Medulla oblongata (tissue), 1 donor: ENCODE data around the gene IL13RA2.

ENCODE experiments used
- DNase-seq: peaks from one replicate; pipeline ENCODE4 v3.0.0-alpha.2; 2015; ENCODE audit errors: extremely low spot score

Gene IL13RA2

DNA sequence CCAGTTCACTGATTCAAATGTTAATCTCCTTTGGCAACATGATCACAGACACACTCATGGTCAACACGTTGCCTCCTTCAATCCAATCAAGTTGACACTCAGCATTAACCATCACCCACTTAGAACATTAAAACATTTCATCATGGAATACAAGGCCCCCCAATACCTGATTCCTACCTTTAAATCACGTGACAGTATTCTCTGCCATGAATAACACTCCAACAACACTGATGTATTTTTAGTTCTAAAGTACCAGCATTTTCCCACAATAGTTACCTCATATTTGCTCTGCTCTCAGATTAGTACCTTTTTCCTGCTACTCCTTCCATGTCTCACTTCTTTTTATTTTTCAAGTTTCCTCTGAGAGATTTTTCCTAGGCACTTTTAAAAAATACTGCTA is 19.6 kb downstream of the IL13RA2 start:
- no peak for DNase-seq

DNA sequence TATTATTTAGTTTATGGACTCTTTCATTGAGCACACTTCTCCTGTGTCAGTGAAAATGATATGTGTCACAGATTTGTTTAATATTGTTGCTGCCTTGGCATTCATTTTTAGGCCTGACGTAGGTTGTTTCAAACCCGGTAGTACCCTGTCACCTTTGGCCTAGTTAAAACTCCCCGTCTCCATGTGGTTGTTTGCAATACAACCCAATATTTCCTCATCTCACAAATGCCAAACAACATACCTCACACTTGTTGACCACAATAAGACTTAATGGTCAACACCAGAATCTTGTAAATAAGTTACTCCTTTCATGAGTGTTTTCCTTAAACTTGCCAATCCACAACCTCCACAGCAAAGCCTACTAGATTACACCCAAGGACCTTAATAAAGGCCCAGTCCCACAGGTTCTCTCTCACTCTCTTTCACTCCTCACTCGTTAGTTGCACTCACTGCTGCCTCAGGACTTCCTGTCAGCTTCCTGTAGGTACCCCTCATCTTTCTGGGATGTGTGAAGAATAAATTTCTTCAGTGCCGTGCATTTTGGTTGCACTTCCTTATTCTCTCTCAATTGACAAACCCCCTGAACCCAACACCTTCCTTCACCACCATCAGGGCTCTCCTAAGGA is 31.3 kb downstream of the IL13RA2 start:
- DNase-seq = no peak

DNA sequence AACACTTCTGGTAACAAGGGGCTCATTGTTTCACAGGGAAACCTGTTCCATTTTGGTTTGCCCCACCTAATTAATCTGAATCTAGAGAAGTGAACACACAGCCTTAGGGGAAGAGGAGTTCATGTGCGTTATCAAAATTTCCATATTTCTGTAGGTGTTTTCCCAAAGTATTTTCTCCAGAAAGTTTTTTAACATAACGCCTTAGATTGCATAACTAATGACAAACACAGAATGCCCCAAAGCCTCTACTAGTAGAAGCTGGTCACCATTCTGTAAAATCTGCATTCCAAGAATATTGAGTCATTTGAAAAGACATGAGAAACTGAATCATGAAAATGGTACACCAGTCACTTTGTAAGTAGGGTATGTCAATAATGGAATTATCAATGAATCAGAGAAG is 41.1 kb downstream of the IL13RA2 start:
- DNase-seq = no peak

GRCh38 chrX:114973013-114973412 is 44.4 kb downstream of the IL13RA2 start:
- DNase-seq = no peak

GRCh38 chrX:114970806-114971205 is 46.6 kb downstream of the IL13RA2 start:
- DNase-seq = no peak

DNA sequence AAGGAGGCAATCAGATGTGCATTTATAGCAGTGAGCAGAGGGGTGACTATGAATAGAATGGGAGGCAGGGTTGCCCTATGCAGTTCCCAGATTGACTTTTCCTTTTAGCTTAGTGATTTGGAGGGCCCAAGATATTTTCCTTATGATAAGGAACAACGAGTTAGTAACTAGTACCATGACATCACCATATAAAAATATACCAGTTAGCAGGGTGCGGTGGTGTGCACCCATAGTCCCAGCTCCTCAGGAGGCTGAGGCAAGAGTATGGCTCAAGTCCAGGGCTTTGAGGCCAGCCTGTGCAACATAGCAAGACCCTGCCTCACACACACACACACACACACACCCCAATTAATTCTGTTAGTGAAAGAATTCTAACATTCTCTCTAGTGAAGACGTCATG is 53.0 kb downstream of the IL13RA2 start:
- no peak for DNase-seq

GRCh38 chrX:114962209-114962608 is 55.2 kb downstream of the IL13RA2 start:
- no peak for DNase-seq

DNA sequence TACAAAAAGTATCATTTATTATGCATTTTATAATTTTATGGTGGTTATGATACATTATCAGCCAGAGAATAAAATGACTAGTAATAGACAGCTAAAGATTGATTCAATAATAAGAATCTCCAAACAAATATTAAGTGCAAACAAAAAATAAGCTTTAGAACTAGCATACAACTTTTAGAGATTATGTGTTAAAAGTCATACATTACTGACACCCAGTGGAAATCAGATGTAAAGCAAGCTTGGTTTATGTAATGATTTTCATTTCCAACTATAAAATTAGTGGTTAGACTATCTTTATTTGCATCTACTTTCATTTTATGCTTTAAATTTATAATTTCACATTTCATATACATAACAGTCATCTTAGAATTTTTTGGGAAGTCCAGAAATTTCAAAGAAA is 57.7 kb downstream of the IL13RA2 start:
- DNase-seq = no peak
